KMS-11 (cell line): Measurements from ENCODE around the gene STEAP1.
"Not testable (repeated sequence)": the region's sequence is repeated elsewhere in the genome, so short reads cannot be mapped to it uniquely, and the experiment has no call there.

ENCODE experiments used
- H2AFZ ChIP-seq: fragments of 200-600 bp; sonication (generic); 2 replicates; pipeline ENCODE4 v1.6.1; 2016; ENCODE audit warnings: antibody characterized with exemption, mixed run types, low read depth
- H3K27ac ChIP-seq: fragments of 200-600 bp; sonication (generic); 2 replicates; pipeline ENCODE4 v1.6.1; 2016; ENCODE audit warnings: mild to moderate bottlenecking, mixed run types
- H3K27me3 ChIP-seq: fragments of 200-600 bp; sonication (generic); 2 replicates; pipeline ENCODE4 v1.6.1; 2017; ENCODE audit warnings: mild to moderate bottlenecking, low read depth, mixed run types, moderate library complexity; ENCODE audit not compliant: insufficient read depth
- H3K36me3 ChIP-seq: fragments of 200-600 bp; sonication (generic); 2 replicates; pipeline ENCODE4 v1.6.1; 2017; ENCODE audit warnings: mild to moderate bottlenecking, mixed run types; ENCODE audit not compliant: insufficient read depth
- H3K4me1 ChIP-seq: fragments of 200-600 bp; sonication (generic); 2 replicates; pipeline ENCODE4 v1.6.1; 2016; ENCODE audit warnings: mild to moderate bottlenecking, low read depth, mixed run types; ENCODE audit not compliant: poor library complexity, severe bottlenecking
- H3K4me2 ChIP-seq: fragments of 200-600 bp; sonication (generic); 2 replicates; pipeline ENCODE4 v1.7.0; 2016; ENCODE audit warnings: mild to moderate bottlenecking, mixed run types
- H3K4me3 ChIP-seq: fragments of 200-600 bp; sonication (generic); IDR thresholded peaks from 2 replicates; pipeline ENCODE4 v1.6.1; 2017; ENCODE audit warnings: low read depth, low read length, mixed read lengths; ENCODE audit not compliant: insufficient read depth
- H3K79me2 ChIP-seq: fragments of 200-600 bp; sonication (generic); 2 replicates; pipeline ENCODE4 v1.6.1; 2016; ENCODE audit warnings: low read depth, mixed run types; ENCODE audit not compliant: insufficient read depth
- H3K9ac ChIP-seq: fragments of 200-600 bp; sonication (generic); 2 replicates; pipeline ENCODE4 v1.6.1; 2016; ENCODE audit warnings: mild to moderate bottlenecking, mixed run types
- H4K20me1 ChIP-seq: fragments of 200-600 bp; sonication (generic); 2 replicates; pipeline ENCODE4 v1.6.1; 2016; ENCODE audit warnings: mild to moderate bottlenecking, mixed run types; ENCODE audit not compliant: insufficient read depth
- TF ChIP-seq, protein P1 (sequence below): fragments of 200-600 bp; sonication (generic); conservative IDR thresholded peaks from 2 replicates; pipeline ENCODE4 v1.6.1; 2017; ENCODE audit warnings: low read depth, mild to moderate bottlenecking, antibody characterized with exemption, low read length, moderate library complexity, mixed read lengths

Gene STEAP1

DNA sequence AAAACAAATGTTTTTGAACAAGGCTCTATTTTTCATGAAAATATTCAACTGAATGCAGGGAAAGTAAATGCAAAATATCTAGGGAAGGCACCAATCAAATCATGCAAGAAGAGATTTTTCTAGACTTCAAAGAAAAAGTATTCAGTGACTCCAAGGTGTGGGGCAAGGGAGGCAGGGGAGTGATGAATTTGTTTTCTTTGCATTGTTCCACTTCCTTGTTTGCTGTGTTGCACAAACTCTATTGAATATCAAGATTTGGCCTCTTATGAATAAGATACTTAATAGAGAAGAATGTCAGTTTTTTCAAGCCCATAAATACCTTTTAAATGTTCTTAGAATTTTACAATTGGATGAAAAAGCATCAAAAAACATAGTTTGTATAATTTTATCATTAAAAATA lies 26.4 kb downstream of the STEAP1 start:
- H3K36me3 ChIP-seq = no peaks in the 10 kb centered on the region
- no peak overlapping the region for H3K4me3 ChIP-seq
- TF ChIP-seq, protein P1, sequence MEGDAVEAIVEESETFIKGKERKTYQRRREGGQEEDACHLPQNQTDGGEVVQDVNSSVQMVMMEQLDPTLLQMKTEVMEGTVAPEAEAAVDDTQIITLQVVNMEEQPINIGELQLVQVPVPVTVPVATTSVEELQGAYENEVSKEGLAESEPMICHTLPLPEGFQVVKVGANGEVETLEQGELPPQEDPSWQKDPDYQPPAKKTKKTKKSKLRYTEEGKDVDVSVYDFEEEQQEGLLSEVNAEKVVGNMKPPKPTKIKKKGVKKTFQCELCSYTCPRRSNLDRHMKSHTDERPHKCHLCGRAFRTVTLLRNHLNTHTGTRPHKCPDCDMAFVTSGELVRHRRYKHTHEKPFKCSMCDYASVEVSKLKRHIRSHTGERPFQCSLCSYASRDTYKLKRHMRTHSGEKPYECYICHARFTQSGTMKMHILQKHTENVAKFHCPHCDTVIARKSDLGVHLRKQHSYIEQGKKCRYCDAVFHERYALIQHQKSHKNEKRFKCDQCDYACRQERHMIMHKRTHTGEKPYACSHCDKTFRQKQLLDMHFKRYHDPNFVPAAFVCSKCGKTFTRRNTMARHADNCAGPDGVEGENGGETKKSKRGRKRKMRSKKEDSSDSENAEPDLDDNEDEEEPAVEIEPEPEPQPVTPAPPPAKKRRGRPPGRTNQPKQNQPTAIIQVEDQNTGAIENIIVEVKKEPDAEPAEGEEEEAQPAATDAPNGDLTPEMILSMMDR = no peak
- H3K4me1 ChIP-seq = peaks cover 44% of the 10 kb centered on the region
- no peaks in the 10 kb centered on the region for H3K27me3 ChIP-seq
- H4K20me1 ChIP-seq = no peaks in the 10 kb centered on the region
- H3K79me2 ChIP-seq = no peaks in the 10 kb centered on the region
- peak overlapping the region; percentile 64 for H3K4me2 ChIP-seq
- peak overlapping the region; percentile 13; the same call in 1 of the 2 replicates for H3K9ac ChIP-seq
- no peak overlapping the region for H2AFZ ChIP-seq
- peak overlapping the region; percentile 47 for H3K27ac ChIP-seq

DNA sequence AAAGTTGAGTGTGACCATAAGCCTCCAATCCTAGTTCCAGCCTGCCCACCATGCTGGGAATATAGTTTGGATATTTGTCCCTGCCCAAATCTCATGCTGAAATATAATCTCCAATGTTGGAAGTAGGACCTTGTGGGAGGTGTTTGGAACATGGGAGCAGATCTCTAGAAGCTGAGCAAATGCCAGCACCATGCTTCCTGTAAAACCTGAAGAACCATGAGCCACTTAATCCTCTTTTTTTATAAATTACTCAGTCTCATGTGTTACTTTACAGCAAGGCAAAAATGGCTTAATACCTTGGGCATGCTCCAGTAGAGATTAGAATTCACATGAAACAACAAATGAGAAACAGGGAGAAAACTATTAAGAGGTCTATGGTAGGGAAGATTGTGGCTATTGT lies 27.2 kb downstream of the STEAP1 start:
- 0 out of 2 replicates have a peak overlapping the region, but pooled peaks have one; percentile 47 for H3K27ac ChIP-seq
- no peaks in the 10 kb centered on the region for H3K79me2 ChIP-seq
- H2AFZ ChIP-seq = no peak overlapping the region
- H3K4me1 ChIP-seq = peaks cover 44% of the 10 kb centered on the region
- no peak overlapping the region for H3K9ac ChIP-seq
- no peaks in the 10 kb centered on the region for H3K27me3 ChIP-seq
- H4K20me1 ChIP-seq = no peaks in the 10 kb centered on the region
- no peaks in the 10 kb centered on the region for H3K36me3 ChIP-seq
- TF ChIP-seq, protein P1 = no peak
- H3K4me3 ChIP-seq = no peak overlapping the region
- H3K4me2 ChIP-seq = 0 out of 2 replicates have a peak overlapping the region, but pooled peaks have one; percentile 64

- H3K4me1 ChIP-seq, H4K20me1 ChIP-seq, H3K4me3 ChIP-seq: not testable (repeated sequence)
Observed at GRCh38 chr7:90186290-90186689, 32.0 kb downstream of the STEAP1 start.

GRCh38 chr7:90187507-90188050 lies 33.3 kb downstream of the STEAP1 start:
- Histone ChIP-seq H2AFZ (no peak overlapping the region), H3K4me1 (no peaks in the 10 kb centered on the region), H3K36me3 (no peaks in the 10 kb centered on the region), H3K27ac (no peak overlapping the region), H3K27me3 (no peaks in the 10 kb centered on the region), H3K9ac (no peak overlapping the region), H3K79me2 (no peaks in the 10 kb centered on the region), H4K20me1 (no peaks in the 10 kb centered on the region), H3K4me2 (no peak overlapping the region), H3K4me3 (no peak overlapping the region)
- TF ChIP-seq, protein P1 = no peak

More at GRCh38 chr7:90186290-90186689, 32.0 kb downstream of the STEAP1 start:
- not testable (repeated sequence) for H3K36me3 ChIP-seq, H3K79me2 ChIP-seq, H3K4me2 ChIP-seq, H3K27ac ChIP-seq, H2AFZ ChIP-seq, H3K27me3 ChIP-seq, H3K9ac ChIP-seq

DNA sequence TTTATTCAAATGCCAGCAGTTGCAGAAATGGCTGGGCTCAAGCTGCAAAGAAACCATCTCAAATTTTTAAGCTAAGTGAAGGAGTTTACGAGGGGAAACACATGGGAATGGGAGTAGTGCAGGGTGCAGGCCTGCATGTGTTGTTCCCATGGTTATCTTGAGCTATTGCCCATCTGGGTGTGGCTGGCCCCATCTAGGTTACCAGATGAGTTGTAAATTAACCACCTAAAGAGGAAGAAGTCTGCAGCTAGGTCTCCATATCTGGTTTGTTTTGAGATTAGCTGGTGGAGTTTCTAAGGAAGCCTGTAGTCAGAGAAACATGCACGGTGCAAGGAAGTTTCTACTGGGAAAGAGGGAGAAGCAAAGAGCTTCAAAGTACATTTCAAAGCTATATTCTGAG lies 34.0 kb downstream of the STEAP1 start:
- Histone ChIP-seq H3K4me2 (no peak overlapping the region), H3K4me3 (no peak overlapping the region), H2AFZ (no peak overlapping the region), H3K9ac (no peak overlapping the region), H3K4me1 (no peaks in the 10 kb centered on the region), H3K79me2 (no peaks in the 10 kb centered on the region), H3K36me3 (no peaks in the 10 kb centered on the region), H3K27ac (no peak overlapping the region), H3K27me3 (no peaks in the 10 kb centered on the region), H4K20me1 (no peaks in the 10 kb centered on the region)
- TF ChIP-seq, protein P1 = no peak
